HepG2 (cell line): ENCODE results near the gene NUDT7. TPM values are rescaled to one million over a fixed set of nuclear protein-coding genes. Genes with fewer than 3 reads are reported as not detected.

Experiments used
- FOXK2 ChIP-seq: fragments of 450-650 bp; IDR thresholded peaks from 2 replicates; pipeline ENCODE4 v1.6.1; 2016
- FOXO1 ChIP-seq: sonication (generic); formaldehyde crosslinking; IDR thresholded peaks from 2 replicates; pipeline ENCODE4 v1.4.0; 2020; ENCODE audit warnings: missing genetic modification reagents
- JDP2 ChIP-seq: sonication (generic); formaldehyde crosslinking; IDR thresholded peaks from 2 replicates; pipeline ENCODE4 v1.8.1; 2022; ENCODE audit warnings: missing genetic modification reagents, borderline replicate concordance
- MED13 ChIP-seq: sonication (generic); formaldehyde crosslinking; IDR thresholded peaks from 2 replicates; pipeline ENCODE4 v1.5.0; 2020; ENCODE audit warnings: missing genetic modification reagents
- NPAS2 ChIP-seq: sonication (generic); formaldehyde crosslinking; IDR thresholded peaks from 2 replicates; pipeline ENCODE4 v1.8.0; 2022; ENCODE audit warnings: mild to moderate bottlenecking, missing genetic modification reagents, borderline replicate concordance
- NRL ChIP-seq: sonication (generic); formaldehyde crosslinking; IDR thresholded peaks from 2 replicates; pipeline ENCODE4 v1.5.0; 2020; ENCODE audit warnings: missing genetic modification reagents, mild to moderate bottlenecking, moderate library complexity, borderline replicate concordance
- SPEN ChIP-seq: sonication (generic); formaldehyde crosslinking; IDR thresholded peaks from 2 replicates; pipeline ENCODE4 v1.5.1; 2020; ENCODE audit warnings: low read depth, mild to moderate bottlenecking, missing genetic modification reagents
- SRSF4 ChIP-seq: fragments of 200-400 bp; formaldehyde crosslinking; IDR thresholded peaks from one replicate; pipeline ENCODE4 v1.6.1; 2018; ENCODE audit warnings: mild to moderate bottlenecking, low read depth, low read length, moderate library complexity; ENCODE audit not compliant: poor library complexity, severe bottlenecking
- SRY ChIP-seq: sonication (generic); formaldehyde crosslinking; IDR thresholded peaks from 2 replicates; pipeline ENCODE4 v1.8.0; 2022; ENCODE audit warnings: mild to moderate bottlenecking, missing genetic modification reagents
- TCF7L2 ChIP-seq: IDR thresholded peaks from 2 replicates; pipeline ENCODE4 v1.6.1; 2011; ENCODE audit warnings: mild to moderate bottlenecking, low read depth, low read length, moderate library complexity
- XBP1 ChIP-seq: sonication (generic); formaldehyde crosslinking; IDR thresholded peaks from 2 replicates; pipeline ENCODE4 v1.5.0; 2020; ENCODE audit warnings: missing genetic modification reagents
- ZBTB39 ChIP-seq: sonication (generic); formaldehyde crosslinking; IDR thresholded peaks from 2 replicates; pipeline ENCODE4 v1.5.0; 2020; ENCODE audit warnings: missing genetic modification reagents
- ZFP36 ChIP-seq: fragments of 150-350 bp; IDR thresholded peaks from 2 replicates; pipeline ENCODE4 v1.6.1; 2018; ENCODE audit warnings: borderline replicate concordance, low read length, low read depth; ENCODE audit not compliant: partially characterized antibody
- ZKSCAN8 ChIP-seq: IDR thresholded peaks from 2 replicates; pipeline ENCODE4 v1.6.1; 2016; ENCODE audit warnings: borderline replicate concordance, missing genetic modification reagents, missing compliant biosample characterization
- ZNF589 ChIP-seq: sonication (generic); formaldehyde crosslinking; conservative IDR thresholded peaks from 2 replicates; pipeline ENCODE4 v1.8.0; 2022; ENCODE audit warnings: mild to moderate bottlenecking, moderate library complexity, missing genetic modification reagents
- ZSCAN30 ChIP-seq: sonication (generic); formaldehyde crosslinking; IDR thresholded peaks from 2 replicates; pipeline ENCODE4 v1.5.0; 2020; ENCODE audit warnings: mild to moderate bottlenecking, missing genetic modification reagents
- polyA plus RNA-seq, 8 experiments: library from polyadenylated mRNA; depleted of rRNA in 3 of 8; stranded (reverse) in 7 of 8; unstranded in 1 of 8; fragments of >200 nt; fragmentation: Illumina TruSeq in 4 of 8; extraction: Trizol in 4 of 8; gene quantifications; 2 replicates each; pipeline versions ENCODE4 v1.2.1 to v1.2.3, GENCODE V29; 2011 to 2016; ENCODE audit warnings: low read depth in 4 of 8, missing spikeins in 1 of 8, mixed read lengths in 1 of 8; ENCODE audit not compliant: insufficient read depth in 1 of 8
- total RNA-seq, 5 experiments: library from RNA; depleted of rRNA; stranded (reverse); fragments of >200 nt; fragmentation: Illumina TruSeq; extraction: Trizol; gene quantifications; 2 replicates each; pipeline ENCODE4 v1.2.3, GENCODE V29; 2016; ENCODE audit warnings: low read depth in 1 of 5
- TF ChIP-seq, protein P1 (sequence below): IDR thresholded peaks from 2 replicates; pipeline ENCODE4 v1.4.0; 2020; ENCODE audit warnings: mild to moderate bottlenecking, missing genetic modification reagents
- TF ChIP-seq, protein P2 (sequence below): sonication (generic); formaldehyde crosslinking; IDR thresholded peaks from 2 replicates; pipeline ENCODE4 v1.5.1; 2020; ENCODE audit warnings: mild to moderate bottlenecking, missing genetic modification reagents, borderline replicate concordance

Gene NUDT7
- total and polyA plus RNA-seq, 2 of the 13 experiments (the other 11 are each of a cell fraction or from before 2014, with no cell fraction given): 14.3 to 23.9 TPM

DNA sequence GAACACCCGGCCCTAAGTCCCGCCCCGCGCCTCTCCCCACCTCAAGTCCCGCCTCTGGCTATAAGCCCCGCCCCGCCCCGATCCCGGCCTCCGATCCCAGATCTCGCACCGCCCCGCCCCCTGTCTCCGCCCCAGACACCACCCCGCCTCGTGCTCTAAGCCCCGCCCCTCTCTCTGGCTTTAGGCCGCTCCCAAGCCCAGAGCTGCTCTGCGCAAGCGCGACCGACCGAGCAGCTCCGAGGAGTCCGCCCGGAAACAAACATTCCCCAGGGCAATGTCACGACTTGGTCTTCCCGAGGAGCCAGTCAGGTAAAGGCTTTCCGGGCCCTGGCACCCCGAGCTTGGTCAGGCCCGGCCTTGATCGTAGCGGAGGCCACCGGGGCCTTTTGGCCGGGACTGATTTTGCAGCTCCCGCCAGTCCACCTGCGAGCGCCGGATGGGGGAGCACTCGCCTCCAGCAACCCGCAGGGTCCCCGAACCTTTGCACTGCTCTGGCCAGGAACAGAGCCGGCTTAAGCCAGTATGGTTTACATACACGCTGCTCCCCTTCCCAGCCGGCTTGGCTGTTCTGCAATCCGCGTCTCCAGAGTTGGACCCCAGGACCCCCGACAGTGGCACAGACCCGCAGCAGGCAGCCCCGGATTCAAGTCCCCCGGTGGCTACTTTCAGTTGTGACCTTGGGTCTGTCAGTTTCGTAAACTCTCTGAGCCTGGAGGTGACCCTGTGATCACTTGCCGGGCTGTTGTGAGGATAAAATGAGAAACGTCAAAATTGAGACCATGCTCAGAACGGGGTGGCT lies at the start of gene NUDT7 (continued):
- TF ChIP-seq, protein P1, sequence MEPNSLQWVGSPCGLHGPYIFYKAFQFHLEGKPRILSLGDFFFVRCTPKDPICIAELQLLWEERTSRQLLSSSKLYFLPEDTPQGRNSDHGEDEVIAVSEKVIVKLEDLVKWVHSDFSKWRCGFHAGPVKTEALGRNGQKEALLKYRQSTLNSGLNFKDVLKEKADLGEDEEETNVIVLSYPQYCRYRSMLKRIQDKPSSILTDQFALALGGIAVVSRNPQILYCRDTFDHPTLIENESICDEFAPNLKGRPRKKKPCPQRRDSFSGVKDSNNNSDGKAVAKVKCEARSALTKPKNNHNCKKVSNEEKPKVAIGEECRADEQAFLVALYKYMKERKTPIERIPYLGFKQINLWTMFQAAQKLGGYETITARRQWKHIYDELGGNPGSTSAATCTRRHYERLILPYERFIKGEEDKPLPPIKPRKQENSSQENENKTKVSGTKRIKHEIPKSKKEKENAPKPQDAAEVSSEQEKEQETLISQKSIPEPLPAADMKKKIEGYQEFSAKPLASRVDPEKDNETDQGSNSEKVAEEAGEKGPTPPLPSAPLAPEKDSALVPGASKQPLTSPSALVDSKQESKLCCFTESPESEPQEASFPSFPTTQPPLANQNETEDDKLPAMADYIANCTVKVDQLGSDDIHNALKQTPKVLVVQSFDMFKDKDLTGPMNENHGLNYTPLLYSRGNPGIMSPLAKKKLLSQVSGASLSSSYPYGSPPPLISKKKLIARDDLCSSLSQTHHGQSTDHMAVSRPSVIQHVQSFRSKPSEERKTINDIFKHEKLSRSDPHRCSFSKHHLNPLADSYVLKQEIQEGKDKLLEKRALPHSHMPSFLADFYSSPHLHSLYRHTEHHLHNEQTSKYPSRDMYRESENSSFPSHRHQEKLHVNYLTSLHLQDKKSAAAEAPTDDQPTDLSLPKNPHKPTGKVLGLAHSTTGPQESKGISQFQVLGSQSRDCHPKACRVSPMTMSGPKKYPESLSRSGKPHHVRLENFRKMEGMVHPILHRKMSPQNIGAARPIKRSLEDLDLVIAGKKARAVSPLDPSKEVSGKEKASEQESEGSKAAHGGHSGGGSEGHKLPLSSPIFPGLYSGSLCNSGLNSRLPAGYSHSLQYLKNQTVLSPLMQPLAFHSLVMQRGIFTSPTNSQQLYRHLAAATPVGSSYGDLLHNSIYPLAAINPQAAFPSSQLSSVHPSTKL (CRISPR knock-in tag): peak; percentile 60; the same call in 1 of the 2 replicates
- TF ChIP-seq SRY (CRISPR knock-in tag) (peak; percentile 68), XBP1 (CRISPR knock-in tag) (no peak), MED13 (CRISPR knock-in tag) (no peak), TCF7L2 (no peak), ZBTB39 (CRISPR knock-in tag) (no peak), FOXO1 (CRISPR knock-in tag) (peak; percentile 34; the same call in 1 of the 2 replicates), NPAS2 (CRISPR knock-in tag) (no peak), FOXK2 (no peak), ZKSCAN8 (CRISPR knock-in tag) (peak; percentile 32; the same call in 1 of the 2 replicates), NRL (CRISPR knock-in tag) (peak; percentile 46; the same call in 1 of the 2 replicates), JDP2 (CRISPR knock-in tag) (no peak), SPEN (CRISPR knock-in tag) (no peak), ZFP36 (no peak), ZNF589 (CRISPR knock-in tag) (no peak), SRSF4 (no peak), ZSCAN30 (CRISPR knock-in tag) (peak; percentile 41; the same call in 1 of the 2 replicates)
- TF ChIP-seq, protein P2, sequence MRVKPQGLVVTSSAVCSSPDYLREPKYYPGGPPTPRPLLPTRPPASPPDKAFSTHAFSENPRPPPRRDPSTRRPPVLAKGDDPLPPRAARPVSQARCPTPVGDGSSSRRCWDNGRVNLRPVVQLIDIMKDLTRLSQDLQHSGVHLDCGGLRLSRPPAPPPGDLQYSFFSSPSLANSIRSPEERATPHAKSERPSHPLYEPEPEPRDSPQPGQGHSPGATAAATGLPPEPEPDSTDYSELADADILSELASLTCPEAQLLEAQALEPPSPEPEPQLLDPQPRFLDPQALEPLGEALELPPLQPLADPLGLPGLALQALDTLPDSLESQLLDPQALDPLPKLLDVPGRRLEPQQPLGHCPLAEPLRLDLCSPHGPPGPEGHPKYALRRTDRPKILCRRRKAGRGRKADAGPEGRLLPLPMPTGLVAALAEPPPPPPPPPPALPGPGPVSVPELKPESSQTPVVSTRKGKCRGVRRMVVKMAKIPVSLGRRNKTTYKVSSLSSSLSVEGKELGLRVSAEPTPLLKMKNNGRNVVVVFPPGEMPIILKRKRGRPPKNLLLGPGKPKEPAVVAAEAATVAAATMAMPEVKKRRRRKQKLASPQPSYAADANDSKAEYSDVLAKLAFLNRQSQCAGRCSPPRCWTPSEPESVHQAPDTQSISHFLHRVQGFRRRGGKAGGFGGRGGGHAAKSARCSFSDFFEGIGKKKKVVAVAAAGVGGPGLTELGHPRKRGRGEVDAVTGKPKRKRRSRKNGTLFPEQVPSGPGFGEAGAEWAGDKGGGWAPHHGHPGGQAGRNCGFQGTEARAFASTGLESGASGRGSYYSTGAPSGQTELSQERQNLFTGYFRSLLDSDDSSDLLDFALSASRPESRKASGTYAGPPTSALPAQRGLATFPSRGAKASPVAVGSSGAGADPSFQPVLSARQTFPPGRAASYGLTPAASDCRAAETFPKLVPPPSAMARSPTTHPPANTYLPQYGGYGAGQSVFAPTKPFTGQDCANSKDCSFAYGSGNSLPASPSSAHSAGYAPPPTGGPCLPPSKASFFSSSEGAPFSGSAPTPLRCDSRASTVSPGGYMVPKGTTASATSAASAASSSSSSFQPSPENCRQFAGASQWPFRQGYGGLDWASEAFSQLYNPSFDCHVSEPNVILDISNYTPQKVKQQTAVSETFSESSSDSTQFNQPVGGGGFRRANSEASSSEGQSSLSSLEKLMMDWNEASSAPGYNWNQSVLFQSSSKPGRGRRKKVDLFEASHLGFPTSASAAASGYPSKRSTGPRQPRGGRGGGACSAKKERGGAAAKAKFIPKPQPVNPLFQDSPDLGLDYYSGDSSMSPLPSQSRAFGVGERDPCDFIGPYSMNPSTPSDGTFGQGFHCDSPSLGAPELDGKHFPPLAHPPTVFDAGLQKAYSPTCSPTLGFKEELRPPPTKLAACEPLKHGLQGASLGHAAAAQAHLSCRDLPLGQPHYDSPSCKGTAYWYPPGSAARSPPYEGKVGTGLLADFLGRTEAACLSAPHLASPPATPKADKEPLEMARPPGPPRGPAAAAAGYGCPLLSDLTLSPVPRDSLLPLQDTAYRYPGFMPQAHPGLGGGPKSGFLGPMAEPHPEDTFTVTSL: peak; percentile 65; the same call in 1 of the 2 replicates
